ENCODE data around the gene SYNC.
"Not testable (repeated sequence)": the region's sequence is repeated elsewhere in the genome, so short reads cannot be mapped to it uniquely, and the experiment has no call there.

SYNC gene

DNA sequence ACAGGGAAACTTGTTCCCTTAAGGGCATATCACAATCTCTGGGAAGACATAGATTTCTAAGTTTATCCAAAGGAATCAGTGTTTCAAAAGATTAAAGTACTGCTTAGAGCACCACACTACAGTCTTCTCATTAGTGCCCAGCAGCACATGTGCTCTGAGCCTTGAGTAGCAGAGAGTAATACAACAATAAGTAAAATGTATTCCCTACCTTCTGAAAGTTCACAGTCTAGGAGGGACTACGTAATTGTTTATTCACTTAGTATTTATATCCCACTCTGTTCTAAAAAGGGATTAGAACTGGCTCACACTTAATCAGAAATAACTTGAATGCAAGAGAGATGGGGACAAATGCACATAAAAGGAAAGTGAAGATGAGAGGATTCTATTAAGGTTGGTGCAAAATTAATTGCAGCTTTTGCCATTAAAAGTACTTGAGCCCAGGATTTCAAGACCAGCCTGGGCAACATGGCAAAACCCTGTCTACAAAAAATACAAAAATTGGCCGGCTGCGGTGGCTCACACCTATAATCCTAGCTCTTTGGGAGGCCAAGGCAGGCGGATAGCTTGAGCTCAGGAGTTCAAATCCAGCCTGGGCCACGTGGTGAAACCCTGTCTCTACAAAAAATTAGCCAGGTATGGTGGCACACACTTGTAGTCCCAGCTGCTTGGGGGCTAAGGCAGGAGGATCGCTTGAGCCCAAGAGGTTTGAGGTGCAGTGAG lies 9.0 kb downstream of the SYNC start:
- DNase-seq (ENCODE audit: low spot score) = no peak

GRCh38 chr1:32686387-32686786 lies 16.2 kb downstream of the SYNC start:
- no peak for DNase-seq (ENCODE audit: low spot score)

DNA sequence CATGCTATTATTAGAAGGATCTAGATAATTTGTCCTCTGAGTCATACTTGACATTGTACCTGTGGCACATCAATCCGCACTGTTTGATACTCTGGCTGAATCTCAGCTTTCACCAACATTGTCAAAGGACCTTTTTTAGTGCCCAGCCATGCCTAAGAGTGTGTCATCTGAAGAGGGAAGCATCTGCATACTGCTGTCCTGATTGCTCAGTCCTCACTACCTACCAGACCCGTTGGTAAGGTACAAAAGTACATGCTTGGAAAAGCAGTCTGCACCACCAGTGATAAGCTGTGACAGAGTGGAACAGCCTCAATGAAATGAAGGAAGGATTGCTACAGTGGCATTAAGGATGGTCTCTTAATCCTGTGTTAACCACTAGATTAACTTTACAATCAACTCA lies 17.1 kb downstream of the SYNC start:
- no peak for DNase-seq (ENCODE audit: low spot score)

DNA sequence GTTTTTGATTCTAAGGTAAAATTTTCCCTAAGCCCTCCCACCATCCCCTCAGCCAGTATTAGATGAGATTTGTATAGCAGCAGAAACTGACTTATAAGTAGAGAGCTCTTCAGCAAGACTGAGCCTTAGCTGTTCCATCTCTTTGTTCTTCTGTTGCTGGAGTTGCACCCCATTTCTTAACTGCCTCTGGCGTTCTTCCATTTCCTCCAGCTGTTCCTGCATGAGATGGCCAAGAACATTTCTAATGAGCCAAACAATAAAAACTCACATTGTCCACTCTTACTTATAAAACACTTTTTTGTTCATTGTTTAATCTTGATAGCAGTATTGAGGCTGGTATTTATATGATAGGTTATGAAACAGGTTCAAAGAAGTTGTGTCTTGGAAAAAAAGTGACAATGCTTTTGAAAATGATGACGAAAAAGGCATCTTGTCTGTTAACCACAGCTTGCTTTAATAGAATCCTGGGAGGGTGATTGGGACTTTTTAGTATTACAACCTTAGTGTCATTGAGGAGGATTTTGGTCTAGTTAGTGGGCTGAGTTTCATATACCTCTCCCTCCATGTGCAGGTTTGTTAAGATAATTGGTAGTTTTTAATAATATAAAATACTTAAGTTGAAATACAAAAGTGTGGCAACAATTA lies 18.3 kb downstream of the SYNC start:
- DNase-seq (ENCODE audit: low spot score) = no peak

DNA sequence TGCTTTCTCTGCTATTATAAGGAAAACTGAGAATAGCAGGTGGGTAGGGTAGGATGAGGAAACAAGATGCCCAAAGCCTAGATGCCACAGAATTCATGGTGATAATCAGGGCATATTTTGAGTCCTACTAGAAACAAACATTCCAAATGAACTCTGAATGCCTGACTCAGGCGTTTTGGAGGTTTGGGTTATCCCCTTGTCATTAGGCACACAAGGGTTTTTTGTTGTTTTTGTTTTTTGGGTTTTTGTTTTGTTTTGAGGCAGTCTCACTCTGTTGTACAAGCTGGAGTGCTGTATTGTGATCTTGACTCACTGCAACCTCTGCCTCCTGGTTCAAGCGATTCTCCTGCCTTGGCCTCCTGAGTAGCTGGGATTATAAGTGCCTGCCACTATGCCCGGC lies 19.2 kb downstream of the SYNC start:
- no peak for DNase-seq (ENCODE audit: low spot score)

DNA sequence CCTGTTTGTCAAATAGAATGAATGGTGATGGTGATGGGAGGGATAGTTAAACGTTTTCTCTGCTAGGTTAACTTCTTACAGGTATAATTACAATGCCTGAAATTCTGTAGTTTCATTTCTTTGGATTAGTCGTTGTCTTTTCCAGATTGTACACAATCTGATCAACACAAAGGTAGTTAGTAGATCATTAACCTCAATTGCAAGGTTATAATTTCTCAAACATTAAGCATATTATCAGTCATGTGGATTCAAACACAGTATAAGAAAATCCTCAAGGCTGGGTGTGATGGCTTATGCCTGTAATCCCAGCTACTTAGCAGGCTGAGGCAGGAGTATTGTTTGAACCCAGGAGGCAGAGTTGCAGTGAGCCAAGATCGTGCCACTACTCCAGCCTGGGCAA lies 20.6 kb downstream of the SYNC start:
- no peak for DNase-seq (ENCODE audit: low spot score)

DNA sequence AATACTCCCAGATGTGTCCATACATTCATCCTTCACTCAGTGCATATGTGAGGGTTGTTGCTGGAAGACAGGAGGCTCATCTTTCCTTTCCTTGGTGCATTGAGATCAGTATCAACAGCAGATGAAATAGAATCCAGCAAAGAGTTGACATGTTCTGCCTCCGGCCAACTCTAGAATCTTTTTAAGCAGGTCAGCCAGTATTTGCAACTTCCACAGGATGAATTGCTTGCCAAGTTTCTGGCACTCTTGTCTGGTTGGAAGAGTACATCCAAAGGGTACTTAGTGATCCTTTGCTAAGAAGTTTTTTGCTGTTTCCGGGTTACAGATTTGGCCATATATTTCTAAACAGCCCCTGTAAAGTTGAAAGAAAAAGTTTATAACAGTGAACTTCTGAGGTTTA lies 21.1 kb downstream of the SYNC start:
- no peak for DNase-seq (ENCODE audit: low spot score)

GRCh38 chr1:32680642-32681041 lies 21.9 kb downstream of the SYNC start:
- DNase-seq (ENCODE audit: low spot score) = no peak

DNA sequence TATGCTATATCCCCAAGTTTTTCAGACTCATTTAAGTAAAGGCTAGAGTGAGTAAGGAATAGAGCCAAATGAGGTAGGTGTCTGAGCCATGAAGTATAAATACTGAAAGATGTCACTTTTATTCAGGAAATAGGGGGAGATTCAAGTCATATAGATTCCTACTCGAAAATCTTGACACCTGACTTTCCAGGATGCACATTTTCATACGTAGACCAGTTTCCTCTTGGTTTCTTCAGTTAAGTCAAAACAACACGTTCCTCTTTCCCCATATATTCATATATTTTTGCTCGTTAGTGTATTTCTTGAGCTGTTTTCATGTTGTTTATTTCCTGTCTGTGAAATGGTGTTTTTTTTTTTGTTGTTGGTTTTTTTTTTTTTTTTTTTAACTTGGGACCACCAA lies 22.6 kb downstream of the SYNC start:
- not testable (repeated sequence) for DNase-seq (ENCODE audit: low spot score)

DNA sequence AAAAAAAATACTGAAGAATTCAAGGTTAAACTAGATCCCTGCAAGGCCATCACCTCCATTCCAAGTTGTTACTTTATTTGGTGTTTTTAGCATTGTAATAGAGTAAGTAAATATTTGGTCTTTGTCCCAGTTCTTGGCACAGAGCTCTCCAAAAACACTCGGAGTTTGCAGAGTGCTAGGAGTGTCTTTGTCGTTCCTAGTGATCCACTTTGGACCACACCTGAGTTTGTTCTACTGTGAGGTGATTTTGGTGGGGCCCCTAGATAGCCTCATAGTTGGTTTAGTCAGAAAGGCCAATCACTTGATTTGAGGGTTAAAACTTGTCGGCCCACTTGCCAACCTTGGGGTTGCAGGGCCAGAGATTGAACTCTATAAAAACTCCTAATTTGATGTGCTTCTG lies 25.6 kb downstream of the SYNC start:
- DNase-seq (ENCODE audit: low spot score) = no peak

DNA sequence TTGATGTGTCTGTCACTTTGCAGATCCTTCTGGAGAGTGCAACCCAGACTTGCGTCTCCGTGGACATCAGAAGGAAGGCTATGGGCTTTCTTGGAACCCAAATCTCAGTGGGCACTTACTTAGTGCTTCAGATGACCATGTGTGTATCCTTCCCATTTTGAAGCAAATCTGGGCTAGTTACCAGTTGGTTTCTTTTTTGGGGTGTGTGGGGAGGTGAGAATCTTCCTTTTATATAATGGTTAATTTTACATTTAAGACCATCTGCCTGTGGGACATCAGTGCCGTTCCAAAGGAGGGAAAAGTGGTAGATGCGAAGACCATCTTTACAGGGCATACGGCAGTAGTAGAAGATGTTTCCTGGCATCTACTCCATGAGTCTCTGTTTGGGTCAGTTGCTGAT lies 33.9 kb downstream of the SYNC start:
- DNase-seq (ENCODE audit: low spot score) = not testable (repeated sequence)

DNA sequence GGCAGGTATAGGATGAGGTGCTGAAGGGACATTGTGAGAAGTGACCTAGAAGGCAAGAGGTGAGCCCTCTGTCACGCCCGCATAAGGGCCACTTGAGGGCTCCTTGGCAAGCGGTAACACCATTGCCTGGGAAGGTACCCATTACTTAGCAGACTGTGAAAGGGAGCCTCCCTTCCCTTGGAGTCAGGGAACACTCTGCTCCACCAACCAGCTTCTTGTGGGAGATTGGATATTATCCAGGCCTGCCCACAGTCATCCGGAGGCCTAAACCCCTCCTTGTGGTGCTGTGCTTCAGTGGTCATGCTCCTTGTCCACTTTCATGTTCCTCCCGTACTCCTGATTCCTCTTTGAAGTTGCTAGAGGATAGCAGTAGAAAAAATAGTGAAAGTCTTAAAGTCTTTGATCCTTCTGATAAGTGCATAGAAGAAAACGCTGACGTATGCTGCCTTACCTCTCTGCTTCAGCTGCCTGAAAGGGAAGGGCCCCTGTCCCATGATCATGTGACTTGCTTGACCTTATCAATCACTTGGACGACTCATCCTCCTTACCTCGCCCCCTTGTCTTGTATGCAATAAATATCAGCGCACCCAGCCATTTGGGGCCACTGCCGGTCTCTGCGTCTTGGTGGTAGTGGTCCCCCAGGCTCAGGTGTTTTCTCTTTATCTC lies 35.5 kb downstream of the SYNC start:
- DNase-seq (ENCODE audit: low spot score) = no peak

GRCh38 chr1:32665915-32666314 lies 36.7 kb downstream of the SYNC start:
- DNase-seq (ENCODE audit: low spot score) = no peak

- DNase-seq (ENCODE audit: low spot score) = no peak
Measured at GRCh38 chr1:32659581-32659980, 43.0 kb downstream of the SYNC start.

GRCh38 chr1:32652244-32652962 lies 50.2 kb downstream of the SYNC start:
- no peak for DNase-seq (ENCODE audit: low spot score)

- no peak for DNase-seq (ENCODE audit: low spot score)
Measured at GRCh38 chr1:32651461-32652073, 51.0 kb downstream of the SYNC start.

DNA sequence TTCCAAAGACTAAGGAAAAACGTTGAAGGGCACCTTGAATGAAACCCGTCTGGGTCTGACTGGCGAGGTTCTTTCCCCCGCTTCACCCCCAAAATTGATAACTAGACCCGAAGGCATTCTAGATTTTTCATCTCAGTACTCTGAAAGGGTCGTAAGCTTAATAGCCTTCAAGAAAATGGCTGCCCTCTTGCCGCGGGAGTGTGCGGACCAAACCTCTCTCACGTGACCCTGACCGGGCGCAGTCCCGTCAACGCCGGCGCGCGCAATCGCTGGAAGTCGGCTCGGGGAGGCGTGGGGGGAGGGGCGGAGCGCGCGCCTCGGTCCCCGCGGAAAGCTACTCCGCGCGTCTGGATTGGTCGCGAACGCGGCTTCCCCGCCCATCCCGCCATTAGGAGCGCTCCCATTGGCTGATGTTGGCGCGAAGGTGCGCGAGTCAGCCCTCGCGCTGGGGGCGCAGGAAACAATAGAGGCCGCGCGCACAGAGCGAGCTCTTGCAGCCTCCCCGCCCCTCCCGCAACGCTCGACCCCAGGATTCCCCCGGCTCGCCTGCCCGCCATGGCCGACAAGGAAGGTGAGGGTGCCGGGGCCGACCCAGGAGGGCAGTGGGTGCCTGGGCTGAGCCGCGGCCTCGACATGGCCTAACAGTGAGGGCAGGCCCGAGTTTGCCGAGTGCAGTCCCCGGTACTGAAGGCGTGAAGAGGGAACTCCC lies 51.7 kb downstream of the SYNC start, which contains the start of gene RBBP4:
Gene RBBP4, plus strand, starts transcription at position 457 of the 709 bp plus-strand sequence. Its CDS starts 99 bp downstream, at position 556.
- DNase-seq (ENCODE audit: low spot score) = peak; percentile 99

GRCh38 chr1:32650248-32650751 lies 52.3 kb downstream of the SYNC start, which contains the start of gene ZBTB8OS:
TSS of gene ZBTB8OS (minus strand) at chr1:32650550. CDS start at chr1:32650529, 21 bp downstream.
- peak; percentile 83 for DNase-seq (ENCODE audit: low spot score)

DNA sequence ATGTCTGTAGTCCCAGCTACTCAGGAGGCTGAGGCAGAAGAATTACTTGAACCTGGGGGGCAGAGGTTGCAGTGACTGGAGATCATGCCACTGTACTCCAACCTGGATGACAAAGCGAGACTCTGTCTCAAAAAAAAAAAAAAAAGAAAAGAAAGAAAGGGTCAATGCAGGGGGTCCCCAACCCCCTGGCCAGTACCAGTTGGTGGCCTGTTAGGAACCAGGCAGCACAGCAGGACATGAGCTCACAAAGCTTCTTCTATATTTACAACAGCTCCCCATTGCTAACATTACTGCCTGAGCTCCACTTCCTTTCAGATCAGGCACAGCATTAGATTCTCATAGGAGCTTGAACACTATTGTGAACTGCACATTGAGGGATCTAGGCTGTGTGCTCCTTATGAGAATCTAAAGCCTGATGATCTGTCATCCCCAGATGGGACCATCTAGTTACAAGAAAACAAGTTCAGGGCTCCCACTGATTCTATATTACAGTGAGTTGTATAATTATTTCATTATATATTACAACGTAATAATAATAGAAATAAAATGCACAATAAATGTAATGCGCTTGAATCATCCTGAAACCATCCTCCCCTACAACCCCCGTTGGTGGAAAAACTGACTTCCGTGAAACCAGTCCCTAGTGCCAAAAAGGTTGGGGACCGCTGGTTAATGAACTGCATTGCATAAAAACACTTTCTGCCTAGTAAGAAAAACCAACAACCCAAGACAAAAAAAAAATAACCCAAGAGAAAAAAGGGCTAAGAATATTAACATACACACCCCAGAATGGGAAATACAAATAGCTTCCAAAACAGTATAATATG lies 55.0 kb downstream of the SYNC start:
- no peak for DNase-seq (ENCODE audit: low spot score)

GRCh38 chr1:32644426-32644825 lies 58.1 kb downstream of the SYNC start:
- DNase-seq (ENCODE audit: low spot score) = no peak

Data from HuH-7 (cell line).